ENCODE data around the gene MASP1. TPM values are rescaled to one million over a fixed set of nuclear protein-coding genes. Genes with fewer than 3 reads are reported as not detected.

Gene MASP1
- total and polyA plus RNA-seq, 2 of the 4 experiments (the other 2 are of a cell fraction) = 13.1 to 16.2 TPM

DNA sequence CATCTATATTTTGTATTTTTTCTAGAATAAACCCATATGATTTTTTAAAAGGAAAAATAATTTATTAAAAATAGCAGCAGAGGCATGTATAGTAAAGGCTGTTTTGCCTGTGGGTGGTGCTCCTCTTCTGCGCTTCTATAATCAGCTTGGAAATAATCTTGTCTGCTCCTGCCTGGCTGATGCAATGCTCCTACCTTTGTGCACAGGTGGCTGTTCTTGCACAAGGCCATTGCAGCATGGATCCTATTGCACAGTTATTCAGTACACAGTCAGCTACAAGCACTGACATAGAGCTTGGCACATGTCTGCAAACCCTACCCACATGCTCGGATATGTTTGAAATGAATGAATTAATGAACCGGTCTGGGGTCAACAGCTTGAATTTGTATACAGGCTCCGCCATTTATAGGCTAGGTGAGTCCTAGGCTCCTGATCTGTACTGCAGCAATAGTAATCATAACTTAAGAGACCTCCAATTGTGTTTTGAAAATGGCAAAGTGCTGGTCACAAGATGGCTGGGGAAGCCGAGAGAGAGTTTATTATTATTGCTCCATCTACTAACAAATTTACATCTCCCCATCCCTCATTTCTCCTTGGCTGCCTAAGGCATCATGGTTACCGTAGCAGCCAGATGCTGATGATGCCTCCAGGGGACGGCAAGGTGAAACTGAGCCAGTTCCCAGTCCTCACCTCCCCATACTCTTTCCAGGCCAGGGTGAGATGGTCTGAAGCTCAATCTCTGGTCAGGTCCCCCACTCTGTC is 94.8 kb downstream of the MASP1 start:
- H4K20me1 ChIP-seq (ENCODE audit: insufficient read depth, low read length) = no peaks in the 10 kb centered on the region
- no peak overlapping the region for H4K5ac ChIP-seq (ENCODE audit: low read depth, low read length)
- no peaks in the 10 kb centered on the region for H3K9me3 ChIP-seq (ENCODE audit: control insufficient read depth, insufficient read depth, low read length)
- no peak overlapping the region for H3K4me2 ChIP-seq (ENCODE audit: low read depth, low read length)
- CTCF ChIA-PET = no interaction called here
- in situ Hi-C loops (cut with MboI; ENCODE audit: low sequenced_read_pairs) = no loop called here
- no peak overlapping the region for H3K9ac ChIP-seq (ENCODE audit: low read depth, low read length)
- no peak overlapping the region for H2AK5ac ChIP-seq (ENCODE audit: low read depth, low read length)
- WGBS, 2 experiments (ENCODE audit: extremely low coverage in 2 of 2, insufficient read length in 1 of 2) = 0% methylated on average over 1 of the region's 7 CpGs; no CpG with 5 or more reads in 1 of the 2 experiments
- no peak overlapping the region for H2BK120ac ChIP-seq (ENCODE audit: low read depth, low read length)
- no peaks in the 10 kb centered on the region for H3K36me3 ChIP-seq (ENCODE audit: control insufficient read depth, insufficient read depth, low read length)
- no peak overlapping the region for H2AK9ac ChIP-seq (replicated peaks; ENCODE audit: low read depth, low read length, poor library complexity)
- DNase-seq = no peak
- H2BK15ac ChIP-seq (ENCODE audit: low read depth, low read length) = no peak overlapping the region
- no peak overlapping the region for H3K27ac ChIP-seq (ENCODE audit: insufficient read depth, low read length)
- no TSS peak for BruUV-seq (replicated peaks)
- no peaks in the 10 kb centered on the region for H3K4me1 ChIP-seq (ENCODE audit: control insufficient read depth, insufficient read depth, low read length)
- H2AFZ ChIP-seq (replicated peaks; ENCODE audit: low read length, poor library complexity) = no peak overlapping the region
- no peak overlapping the region for H2BK5ac ChIP-seq (ENCODE audit: low read depth, low read length, poor library complexity, severe bottlenecking)
- no peak overlapping the region for H3K4me3 ChIP-seq (ENCODE audit: insufficient read depth, low read depth, low read length)
- TF ChIP-seq CEBPB (IDR thresholded peaks at IDR 0.05; ENCODE audit: low read depth, low read length) = no peak
- H3K27me3 ChIP-seq (ENCODE audit: control insufficient read depth, insufficient read depth, low read length) = peaks cover 13% of the 10 kb centered on the region
- no peak overlapping the region for H3K56ac ChIP-seq (ENCODE audit: extremely low read depth, insufficient read depth, low read length)
- ATAC-seq (ENCODE audit: low read depth) = no peak
- no peak overlapping the region for H3K4ac ChIP-seq (ENCODE audit: low read depth, low read length)
- POLR2A ChIA-PET (ENCODE audit: unreplicated experiment) = no interaction called here
- dilution Hi-C loops (cut with HindIII; ENCODE audit: low sequenced_read_pairs, unreplicated experiment) = no loop called here
- no peak overlapping the region for H4K91ac ChIP-seq (ENCODE audit: insufficient read depth, low read depth, low read length)
- no peaks in the 10 kb centered on the region for H3K79me1 ChIP-seq (ENCODE audit: low read depth in 1 of 2, low read length in 2 of 2)
- intact Hi-C loops (cut with micrococcal nuclease) = loop anchor here (1.0 kb wide), 1 partner anchor 13 kb away; no protein-coding TSS in a partner anchor
- H2BK20ac ChIP-seq (ENCODE audit: low read depth, low read length) = no peak overlapping the region
- no peak overlapping the region for H3K18ac ChIP-seq (ENCODE audit: low read depth, low read length)
- no peaks in the 10 kb centered on the region for H3K9me1 ChIP-seq (ENCODE audit: insufficient read depth, low read length)
- no peak overlapping the region for H3K23ac ChIP-seq (ENCODE audit: low read depth, low read length)
- no peak overlapping the region for H3K14ac ChIP-seq (replicated peaks; ENCODE audit: low read depth, low read length)
- H4K8ac ChIP-seq (ENCODE audit: low read depth in 2 of 2, low read length in 2 of 2) = no peak overlapping the region

All from IMR-90 (cell line).